NCI-H510A treated with DMSO at 0.1 percent for 48 hours (cell line): ENCODE measurements around the gene SLC27A4.
"Not testable (repeated sequence)": the region's sequence is repeated elsewhere in the genome, so short reads cannot be mapped to it uniquely, and the experiment has no call there.

Experiments used
- DNase-seq: peaks from one replicate; lab custom pipeline; 2025; lab: John Stamatoyannopoulos, UW

Gene SLC27A4

GRCh38 chr9:128324401-128324800 is 15.9 kb upstream of the SLC27A4 start:
- DNase-seq: no peak

GRCh38 chr9:128325629-128326028 is 14.7 kb upstream of the SLC27A4 start:
- no peak for DNase-seq

GRCh38 chr9:128333451-128333869 is 6.9 kb upstream of the SLC27A4 start:
- DNase-seq: no peak

DNA sequence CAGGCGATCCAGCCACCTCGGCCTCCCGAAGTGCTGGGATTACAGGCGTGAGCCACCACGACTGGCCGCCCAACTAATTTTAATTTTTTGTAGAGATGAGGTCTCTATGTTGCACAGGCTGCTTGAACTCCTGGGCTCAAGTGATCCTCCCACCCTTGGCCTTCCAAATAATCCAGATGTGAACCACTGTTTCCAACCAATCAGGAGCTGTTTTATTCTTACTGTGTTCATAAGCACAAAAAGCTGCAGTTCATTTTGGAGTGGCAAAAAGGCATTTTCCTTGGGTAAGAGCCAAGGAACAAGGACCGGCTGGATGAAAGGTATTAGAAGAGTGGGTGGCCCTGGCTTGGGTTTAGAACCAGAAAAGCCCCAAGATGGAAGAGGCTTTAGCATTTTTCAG is 5.2 kb upstream of the SLC27A4 start:
- DNase-seq: no peak

DNA sequence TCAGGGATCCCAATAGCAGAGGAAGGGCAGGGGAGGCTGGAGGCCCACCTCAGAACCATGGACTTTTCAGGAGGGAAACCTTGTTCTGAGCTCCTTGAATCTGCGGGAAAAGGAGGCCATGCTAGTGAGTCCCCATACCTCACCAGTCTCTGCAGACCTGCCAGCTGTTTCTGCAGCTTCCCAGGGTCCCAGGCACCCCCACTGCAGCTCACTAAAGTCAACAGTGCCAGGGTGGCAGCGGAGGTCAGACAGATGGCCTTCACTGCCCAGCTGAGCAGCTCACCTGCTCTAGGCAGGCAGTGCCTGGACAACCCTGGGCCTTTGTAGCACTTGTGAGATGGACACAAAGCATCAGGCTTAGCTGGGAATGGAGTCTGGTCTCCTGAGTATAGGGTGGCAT is 4.4 kb upstream of the SLC27A4 start:
- no peak for DNase-seq

DNA sequence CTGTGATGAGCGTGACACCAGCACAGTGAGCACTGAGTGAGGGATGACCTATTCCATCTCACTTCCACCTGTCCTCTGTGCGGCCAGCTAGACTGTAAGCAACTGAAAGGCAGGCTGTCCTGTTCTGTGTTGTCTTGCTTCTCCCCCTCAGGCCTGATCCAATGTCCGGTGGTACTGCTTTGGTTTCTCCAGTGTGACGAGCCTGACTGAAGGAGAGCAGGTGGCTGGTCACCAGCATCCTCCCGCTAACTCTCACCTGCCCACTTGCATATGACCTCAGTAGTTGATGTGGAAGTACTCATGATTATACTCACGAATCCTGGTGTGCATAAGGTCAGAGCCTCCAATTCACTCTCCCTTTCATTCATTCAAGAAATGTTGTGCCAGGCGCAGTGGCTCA is 2.4 kb upstream of the SLC27A4 start:
- no peak for DNase-seq

GRCh38 chr9:128338852-128339614 is 1.3 kb upstream of the SLC27A4 start:
- not testable (repeated sequence) for DNase-seq

- DNase-seq: no peak
These were observed 536 bp downstream of the SLC27A4 start for GRCh38 chr9:128340691-128341434.

DNA sequence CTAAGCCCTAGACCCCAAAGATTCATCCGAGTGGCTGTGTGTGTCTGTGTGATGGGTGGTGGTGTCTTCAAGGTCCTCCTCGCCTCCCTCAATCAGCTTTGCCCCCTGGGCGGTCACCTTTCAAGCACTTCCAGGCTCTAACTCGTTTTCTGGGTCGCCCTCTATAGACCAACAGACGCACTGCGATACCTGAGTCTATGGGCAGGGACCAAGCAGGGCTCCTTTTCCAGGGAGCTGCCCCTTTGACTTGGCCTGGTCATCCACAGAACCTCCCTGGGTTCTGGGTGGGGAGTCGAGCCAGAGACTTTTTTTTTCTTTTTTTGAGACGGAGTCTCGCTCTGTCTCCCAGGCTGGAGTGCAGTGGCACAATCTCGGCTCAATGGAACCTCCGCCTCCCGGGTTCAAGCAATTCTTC is 1.1 kb downstream of the SLC27A4 start:
- DNase-seq: peak; percentile 83

DNA sequence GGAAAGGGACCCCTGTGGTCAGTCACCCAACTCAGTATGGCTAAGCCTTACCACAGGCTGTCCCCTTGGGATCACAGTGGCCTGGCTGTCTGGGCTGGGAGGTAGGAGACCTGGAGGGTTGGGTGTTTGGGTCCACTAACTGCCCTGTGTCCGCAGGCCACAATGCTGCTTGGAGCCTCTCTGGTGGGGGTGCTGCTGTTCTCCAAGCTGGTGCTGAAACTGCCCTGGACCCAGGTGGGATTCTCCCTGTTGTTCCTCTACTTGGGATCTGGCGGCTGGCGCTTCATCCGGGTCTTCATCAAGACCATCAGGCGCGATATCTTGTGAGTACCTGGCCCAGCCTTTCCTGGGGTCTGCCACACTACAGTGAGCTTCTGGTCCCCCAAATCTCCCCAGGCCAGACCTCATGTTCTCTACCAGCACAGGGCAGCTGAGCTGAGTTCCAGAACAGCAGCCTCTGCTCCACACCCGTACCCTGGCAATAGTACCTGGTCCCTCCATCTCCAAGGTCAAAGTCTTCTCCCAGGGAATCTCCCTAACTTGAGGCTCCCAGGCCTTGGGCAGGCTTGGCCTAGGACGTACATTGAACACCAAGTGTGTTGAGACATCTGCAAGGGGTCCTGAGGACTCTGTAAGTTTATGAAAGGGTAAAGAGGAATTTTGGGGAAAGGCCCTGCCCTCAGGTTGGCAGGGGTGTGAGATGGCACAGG is 2.8 kb downstream of the SLC27A4 start:
- DNase-seq: no peak

DNA sequence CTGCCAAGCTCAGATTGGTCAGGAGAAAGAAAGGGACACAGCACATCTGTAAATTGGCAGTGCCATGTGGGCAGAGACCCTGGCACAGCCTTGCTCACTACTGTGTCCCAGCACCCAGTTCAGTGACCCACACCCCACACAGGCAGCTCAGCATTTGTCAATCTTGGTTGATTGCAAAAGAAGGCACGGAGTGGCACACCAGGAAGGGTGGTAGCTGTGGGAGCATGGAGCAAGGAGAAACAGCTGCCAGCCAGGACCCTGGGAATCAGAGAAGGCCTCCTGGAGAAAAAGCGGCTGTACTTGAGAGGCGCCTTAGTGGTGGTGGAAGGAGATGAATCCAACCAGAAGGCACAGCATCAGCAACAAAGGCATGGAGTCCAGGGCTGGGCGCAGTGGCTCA is 3.5 kb downstream of the SLC27A4 start:
- DNase-seq: no peak

DNA sequence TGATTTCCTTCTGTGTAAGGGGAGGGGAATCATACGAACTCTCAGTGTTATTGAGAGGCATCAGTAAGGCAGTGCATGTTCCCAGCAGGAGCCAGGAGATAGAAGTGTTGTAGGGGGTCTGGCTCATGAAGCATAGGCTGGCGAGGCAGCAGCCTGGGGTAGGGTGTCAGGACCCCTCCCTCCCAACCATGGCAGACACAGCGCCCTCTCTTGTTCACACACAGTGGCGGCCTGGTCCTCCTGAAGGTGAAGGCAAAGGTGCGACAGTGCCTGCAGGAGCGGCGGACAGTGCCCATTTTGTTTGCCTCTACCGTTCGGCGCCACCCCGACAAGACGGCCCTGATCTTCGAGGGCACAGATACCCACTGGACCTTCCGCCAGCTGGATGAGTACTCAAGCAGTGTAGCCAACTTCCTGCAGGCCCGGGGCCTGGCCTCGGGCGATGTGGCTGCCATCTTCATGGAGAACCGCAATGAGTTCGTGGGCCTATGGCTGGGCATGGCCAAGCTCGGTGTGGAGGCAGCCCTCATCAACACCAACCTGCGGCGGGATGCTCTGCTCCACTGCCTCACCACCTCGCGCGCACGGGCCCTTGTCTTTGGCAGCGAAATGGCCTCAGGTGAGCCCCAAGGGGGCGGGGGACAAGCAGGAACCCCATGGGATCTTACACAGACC is 4.7 kb downstream of the SLC27A4 start:
- DNase-seq: no peak

GRCh38 chr9:128349125-128349524 is 8.8 kb downstream of the SLC27A4 start:
- no peak for DNase-seq

DNA sequence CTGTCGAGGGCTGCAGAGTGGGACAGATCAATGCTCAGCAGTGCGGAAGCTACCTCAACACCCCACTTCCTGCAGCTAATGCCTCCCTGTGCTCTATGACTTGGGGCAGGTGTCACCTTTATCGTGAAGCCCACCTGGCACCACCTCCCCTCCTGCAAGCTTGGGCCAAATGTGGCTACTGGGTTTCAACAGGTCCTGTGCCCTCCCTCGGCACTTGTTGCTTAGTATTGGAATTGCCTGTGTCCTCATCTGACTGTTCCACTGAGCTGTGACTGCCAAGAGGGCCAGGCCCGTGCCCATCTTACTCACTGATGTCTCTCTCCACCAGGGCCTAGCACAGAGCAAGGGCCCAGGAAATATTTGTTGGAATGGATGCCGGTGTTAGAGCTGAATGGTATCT is 9.4 kb downstream of the SLC27A4 start:
- no peak for DNase-seq

DNA sequence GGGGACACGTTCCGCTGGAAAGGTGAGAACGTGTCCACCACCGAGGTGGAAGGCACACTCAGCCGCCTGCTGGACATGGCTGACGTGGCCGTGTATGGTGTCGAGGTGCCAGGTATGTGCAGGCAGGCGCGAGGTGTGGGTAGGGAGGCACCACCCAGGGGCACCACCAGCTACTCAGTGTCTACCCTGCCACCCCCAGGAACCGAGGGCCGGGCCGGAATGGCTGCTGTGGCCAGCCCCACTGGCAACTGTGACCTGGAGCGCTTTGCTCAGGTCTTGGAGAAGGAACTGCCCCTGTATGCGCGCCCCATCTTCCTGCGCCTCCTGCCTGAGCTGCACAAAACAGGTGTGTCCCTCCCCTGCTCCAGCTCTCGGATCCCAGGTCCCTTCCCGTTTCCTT is 15.1 kb downstream of the SLC27A4 start:
- no peak for DNase-seq

DNA sequence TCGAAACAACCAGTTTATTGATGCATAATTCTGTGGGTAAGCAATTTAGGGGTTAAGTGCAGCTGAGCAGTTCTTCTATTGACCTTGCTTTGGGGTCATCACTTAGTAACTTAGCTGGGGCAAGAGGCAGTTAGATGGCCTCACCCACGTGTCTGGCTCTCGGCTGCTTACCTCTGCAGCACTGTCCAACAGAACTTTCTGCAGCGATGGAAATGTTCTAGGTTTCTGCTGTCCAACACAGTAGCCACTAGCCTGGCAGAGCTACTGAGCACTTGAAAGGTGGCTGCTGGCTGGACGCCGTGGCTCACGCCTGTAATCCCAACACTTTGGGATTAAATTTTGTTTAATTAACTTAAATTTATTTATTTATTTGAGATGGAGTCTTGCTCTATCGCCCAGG is 17.8 kb downstream of the SLC27A4 start:
- DNase-seq: no peak

DNA sequence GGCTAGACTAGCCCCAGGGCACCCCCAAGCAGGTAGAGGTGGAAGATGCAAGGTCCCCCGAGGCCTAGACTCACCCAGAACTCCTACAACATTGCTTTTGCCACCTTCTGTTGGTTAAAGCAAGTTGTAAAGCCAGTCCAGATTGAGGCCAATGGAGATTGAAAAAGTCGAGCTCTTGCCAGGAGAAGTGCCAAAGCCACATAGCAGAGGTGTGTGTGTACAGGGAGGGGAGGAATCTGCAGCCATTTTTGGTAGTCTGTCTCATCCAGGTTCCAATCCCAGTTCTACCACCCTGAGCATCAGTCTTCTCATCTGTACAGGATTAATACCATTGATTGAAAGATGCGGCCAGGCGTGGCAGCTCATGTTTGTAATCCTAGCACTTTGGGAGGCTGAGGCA is 18.5 kb downstream of the SLC27A4 start:
- DNase-seq: no peak

- no peak for DNase-seq
These were observed 20.5 kb downstream of the SLC27A4 start for GRCh38 chr9:128360826-128361225.

DNA sequence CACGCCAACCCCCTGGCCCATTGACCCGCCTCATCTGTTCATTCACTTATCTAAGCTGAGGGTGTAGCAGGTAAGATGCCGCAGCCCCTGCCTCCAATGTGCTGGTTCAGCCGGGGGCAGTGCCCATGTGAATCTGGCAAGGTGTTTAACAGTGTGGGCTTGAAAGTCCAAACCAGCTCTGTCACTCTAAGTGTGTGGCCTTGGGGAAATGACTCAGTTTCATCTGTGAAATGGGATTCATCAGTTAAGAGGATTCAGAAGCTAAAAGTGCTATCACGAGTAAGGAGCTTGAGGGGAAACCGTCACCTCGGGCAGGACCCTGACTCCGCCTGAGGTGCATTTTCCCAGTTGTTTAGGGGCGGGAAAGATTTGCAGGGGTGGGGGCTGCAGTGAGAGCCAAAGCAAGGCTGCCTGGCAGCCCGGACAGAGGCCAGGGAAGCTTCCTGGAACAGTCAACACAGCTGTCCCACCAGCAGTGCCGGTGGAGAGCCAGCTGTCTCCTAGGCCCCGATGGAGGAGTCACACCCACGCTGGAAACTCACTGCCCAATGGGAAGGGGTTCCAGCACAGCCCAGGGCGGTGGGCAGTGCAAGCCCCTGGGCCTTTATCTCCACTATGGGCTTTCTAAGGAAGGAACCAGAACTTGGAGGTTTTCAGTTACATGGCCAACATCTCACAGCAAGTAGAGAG is 21.1 kb downstream of the SLC27A4 start:
- DNase-seq: no peak

DNA sequence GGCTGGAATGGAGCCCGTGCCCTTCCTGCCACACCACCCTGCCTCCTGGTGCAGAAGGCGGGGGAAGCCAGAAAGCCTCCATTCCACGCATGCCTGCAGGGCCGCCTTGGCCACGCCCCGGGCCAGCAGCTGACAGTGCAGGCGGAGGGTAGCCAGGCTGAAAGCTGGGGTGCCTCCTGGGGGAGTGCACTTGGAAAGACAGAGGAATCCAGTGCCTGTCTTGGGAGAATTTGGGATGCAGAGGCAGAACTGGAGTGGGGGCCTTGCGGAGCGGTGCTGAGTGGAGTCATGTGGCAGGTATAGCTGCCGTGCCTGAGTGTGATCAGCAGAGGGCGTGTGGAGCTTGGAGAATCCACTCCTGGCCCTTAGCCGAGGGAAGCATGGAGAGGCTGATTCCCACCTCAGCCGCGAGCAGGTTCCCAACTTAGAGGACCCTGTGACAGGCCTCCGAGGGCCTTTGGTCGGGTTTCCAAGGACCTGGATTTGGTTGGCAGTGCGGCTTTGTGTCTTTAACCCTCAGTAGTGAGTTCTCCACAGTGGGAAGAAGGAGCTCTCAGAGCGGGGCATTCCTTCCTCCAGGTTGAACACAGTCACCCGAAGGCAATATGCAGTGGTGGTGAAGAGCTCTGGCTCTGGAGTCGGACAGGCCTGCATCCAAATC is 21.8 kb downstream of the SLC27A4 start:
- peak; percentile 88 for DNase-seq

DNA sequence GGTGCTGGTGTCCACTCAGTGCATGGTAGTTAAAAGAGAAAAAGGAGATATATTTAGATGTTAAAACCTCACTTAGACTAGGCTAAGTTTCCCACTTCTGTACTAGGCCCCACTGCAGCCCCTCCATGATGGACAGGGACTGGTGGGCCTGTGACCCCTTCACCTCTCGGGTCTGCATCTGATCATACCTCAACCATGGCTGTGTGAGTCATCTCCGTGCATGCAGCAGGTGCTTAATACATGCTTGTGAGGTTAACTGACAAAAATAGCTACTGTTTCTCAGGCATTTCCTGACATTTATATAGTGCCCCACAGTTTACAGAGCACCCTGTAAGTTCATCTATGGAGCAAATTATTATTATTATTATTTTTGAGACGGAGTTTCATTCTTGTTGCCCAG is 22.4 kb downstream of the SLC27A4 start:
- no peak for DNase-seq
